PC-3 (cell line): ENCODE measurements around the gene PTPN1.

Source experiments
- EZH2phosphoT487 ChIP-seq: fragments of 300-600 bp; sonication (generic); IDR thresholded peaks from 2 replicates; pipeline ENCODE4 v1.6.1; 2018; ENCODE audit warnings: mild to moderate bottlenecking, antibody characterized with exemption, low read length, borderline replicate concordance
- TF ChIP-seq, protein P1 (sequence below): fragments of 300-600 bp; sonication (generic); conservative IDR thresholded peaks from 2 replicates; pipeline ENCODE4 v1.5.1; 2017; ENCODE audit warnings: antibody characterized with exemption, low read depth, mild to moderate bottlenecking, low read length

- TF ChIP-seq, protein P1, sequence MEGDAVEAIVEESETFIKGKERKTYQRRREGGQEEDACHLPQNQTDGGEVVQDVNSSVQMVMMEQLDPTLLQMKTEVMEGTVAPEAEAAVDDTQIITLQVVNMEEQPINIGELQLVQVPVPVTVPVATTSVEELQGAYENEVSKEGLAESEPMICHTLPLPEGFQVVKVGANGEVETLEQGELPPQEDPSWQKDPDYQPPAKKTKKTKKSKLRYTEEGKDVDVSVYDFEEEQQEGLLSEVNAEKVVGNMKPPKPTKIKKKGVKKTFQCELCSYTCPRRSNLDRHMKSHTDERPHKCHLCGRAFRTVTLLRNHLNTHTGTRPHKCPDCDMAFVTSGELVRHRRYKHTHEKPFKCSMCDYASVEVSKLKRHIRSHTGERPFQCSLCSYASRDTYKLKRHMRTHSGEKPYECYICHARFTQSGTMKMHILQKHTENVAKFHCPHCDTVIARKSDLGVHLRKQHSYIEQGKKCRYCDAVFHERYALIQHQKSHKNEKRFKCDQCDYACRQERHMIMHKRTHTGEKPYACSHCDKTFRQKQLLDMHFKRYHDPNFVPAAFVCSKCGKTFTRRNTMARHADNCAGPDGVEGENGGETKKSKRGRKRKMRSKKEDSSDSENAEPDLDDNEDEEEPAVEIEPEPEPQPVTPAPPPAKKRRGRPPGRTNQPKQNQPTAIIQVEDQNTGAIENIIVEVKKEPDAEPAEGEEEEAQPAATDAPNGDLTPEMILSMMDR = no peak
- TF ChIP-seq EZH2phosphoT487 = no peak
Measured at GRCh38 chr20:50554694-50555579, 44.8 kb downstream of the PTPN1 start.
